Measurements from ENCODE around the gene ABTB2. TPM values are rescaled to one million over a fixed set of nuclear protein-coding genes. Genes with fewer than 3 reads are reported as not detected.

ABTB2 gene
- polyA plus RNA-seq, 1 donor from 2014 or later, result 0.68 TPM

- H3K79me2 ChIP-seq (replicated peaks; ENCODE audit: insufficient read depth, low read length), result no peaks in the 10 kb centered on the region
Observed at GRCh38 chr11:34332524-34332923, 25.3 kb downstream of the ABTB2 start.

DNA sequence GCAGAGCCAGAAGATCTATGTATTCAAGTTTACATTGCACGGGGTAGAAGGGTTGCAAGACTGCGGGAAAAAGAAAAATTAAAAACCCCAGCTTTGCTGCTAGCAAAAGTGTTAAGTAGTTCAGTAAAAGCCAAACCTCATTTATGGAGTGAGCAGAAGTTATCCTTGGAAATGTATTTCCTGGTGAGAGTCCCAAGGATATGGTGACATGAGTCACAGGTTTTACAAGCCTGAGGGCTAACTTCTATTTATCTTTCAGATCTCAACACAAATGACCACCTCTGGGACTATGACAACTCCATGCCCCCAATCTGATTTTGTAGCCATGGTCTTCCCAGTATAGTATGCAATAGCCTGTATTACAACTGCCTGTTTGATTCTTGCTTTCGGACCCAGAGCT, 26.1 kb downstream of the ABTB2 start:
- Histone ChIP-seq H4K20me1 (ENCODE audit: insufficient read depth) (no peaks in the 10 kb centered on the region), H3K27me3 (ENCODE audit: insufficient read depth, low read depth, low read length) (no peaks in the 10 kb centered on the region), H3K36me3 (ENCODE audit: insufficient read depth, low read length) (no peaks in the 10 kb centered on the region), H3K27ac (ENCODE audit: low read length) (no peak overlapping the region), H3K9me2 (ENCODE audit: insufficient read depth, low read length) (no peaks in the 10 kb centered on the region), H3K9ac (ENCODE audit: low read length) (no peak overlapping the region), H2AFZ (ENCODE audit: low read depth, low read length) (no peak overlapping the region), H3K4me2 (ENCODE audit: low read length) (no peak overlapping the region), H3K9me3 (ENCODE audit: low read length) (no peaks in the 10 kb centered on the region), H3K4me3 (ENCODE audit: low read length) (no peak overlapping the region), H3F3A (ENCODE audit: insufficient read depth, low read length, poor library complexity, severe bottlenecking) (no peaks in the 10 kb centered on the region), H3K79me2 (replicated peaks; ENCODE audit: insufficient read depth, low read length) (no peaks in the 10 kb centered on the region)
- no peak for TF ChIP-seq POLR2AphosphoS5 (IDR thresholded peaks at IDR 0.05)
- TF ChIP-seq MXI1 (conservative IDR thresholded peaks at IDR 0.05; ENCODE audit: poor library complexity, severe bottlenecking), result no peak
- no peak for TF ChIP-seq RAD21 (conservative IDR thresholded peaks at IDR 0.05)
- TF ChIP-seq, protein P1, sequence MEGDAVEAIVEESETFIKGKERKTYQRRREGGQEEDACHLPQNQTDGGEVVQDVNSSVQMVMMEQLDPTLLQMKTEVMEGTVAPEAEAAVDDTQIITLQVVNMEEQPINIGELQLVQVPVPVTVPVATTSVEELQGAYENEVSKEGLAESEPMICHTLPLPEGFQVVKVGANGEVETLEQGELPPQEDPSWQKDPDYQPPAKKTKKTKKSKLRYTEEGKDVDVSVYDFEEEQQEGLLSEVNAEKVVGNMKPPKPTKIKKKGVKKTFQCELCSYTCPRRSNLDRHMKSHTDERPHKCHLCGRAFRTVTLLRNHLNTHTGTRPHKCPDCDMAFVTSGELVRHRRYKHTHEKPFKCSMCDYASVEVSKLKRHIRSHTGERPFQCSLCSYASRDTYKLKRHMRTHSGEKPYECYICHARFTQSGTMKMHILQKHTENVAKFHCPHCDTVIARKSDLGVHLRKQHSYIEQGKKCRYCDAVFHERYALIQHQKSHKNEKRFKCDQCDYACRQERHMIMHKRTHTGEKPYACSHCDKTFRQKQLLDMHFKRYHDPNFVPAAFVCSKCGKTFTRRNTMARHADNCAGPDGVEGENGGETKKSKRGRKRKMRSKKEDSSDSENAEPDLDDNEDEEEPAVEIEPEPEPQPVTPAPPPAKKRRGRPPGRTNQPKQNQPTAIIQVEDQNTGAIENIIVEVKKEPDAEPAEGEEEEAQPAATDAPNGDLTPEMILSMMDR (IDR thresholded peaks at IDR 0.05; ENCODE audit: poor library complexity, severe bottlenecking), result no peak
- TF ChIP-seq REST (IDR thresholded peaks at IDR 0.05; ENCODE audit: borderline replicate concordance), result no peak
- TF ChIP-seq EZH2 (IDR thresholded peaks at IDR 0.05; ENCODE audit: borderline replicate concordance, insufficient read depth, low read length, poor library complexity, severe bottlenecking), result no peak
- TF ChIP-seq TAF1 (IDR thresholded peaks at IDR 0.05; ENCODE audit: low read depth), result no peak
- TF ChIP-seq SMC3 (conservative IDR thresholded peaks at IDR 0.05; ENCODE audit: poor library complexity), result no peak
- TF ChIP-seq EP300 (conservative IDR thresholded peaks at IDR 0.05; ENCODE audit: poor library complexity, severe bottlenecking), result no peak

More at GRCh38 chr11:34332524-34332923, 25.3 kb downstream of the ABTB2 start:
- Histone ChIP-seq H3K4me2 (ENCODE audit: low read length) (no peak overlapping the region), H2AFZ (ENCODE audit: low read depth, low read length) (no peak overlapping the region), H4K20me1 (ENCODE audit: insufficient read depth) (no peaks in the 10 kb centered on the region), H3K4me3 (ENCODE audit: low read length) (no peak overlapping the region), H3K9ac (ENCODE audit: low read length) (no peak overlapping the region), H3K9me2 (ENCODE audit: insufficient read depth, low read length) (no peaks in the 10 kb centered on the region), H3K9me3 (ENCODE audit: low read length) (no peaks in the 10 kb centered on the region), H3K27ac (ENCODE audit: low read length) (no peak overlapping the region), H3K36me3 (ENCODE audit: insufficient read depth, low read length) (no peaks in the 10 kb centered on the region), H3F3A (ENCODE audit: insufficient read depth, low read length, poor library complexity, severe bottlenecking) (no peaks in the 10 kb centered on the region), H3K27me3 (ENCODE audit: insufficient read depth, low read depth, low read length) (no peaks in the 10 kb centered on the region)
- TF ChIP-seq POLR2AphosphoS5 (IDR thresholded peaks at IDR 0.05) (no peak), RAD21 (conservative IDR thresholded peaks at IDR 0.05) (no peak), EZH2 (IDR thresholded peaks at IDR 0.05; ENCODE audit: borderline replicate concordance, insufficient read depth, low read length, poor library complexity, severe bottlenecking) (no peak)

DNA sequence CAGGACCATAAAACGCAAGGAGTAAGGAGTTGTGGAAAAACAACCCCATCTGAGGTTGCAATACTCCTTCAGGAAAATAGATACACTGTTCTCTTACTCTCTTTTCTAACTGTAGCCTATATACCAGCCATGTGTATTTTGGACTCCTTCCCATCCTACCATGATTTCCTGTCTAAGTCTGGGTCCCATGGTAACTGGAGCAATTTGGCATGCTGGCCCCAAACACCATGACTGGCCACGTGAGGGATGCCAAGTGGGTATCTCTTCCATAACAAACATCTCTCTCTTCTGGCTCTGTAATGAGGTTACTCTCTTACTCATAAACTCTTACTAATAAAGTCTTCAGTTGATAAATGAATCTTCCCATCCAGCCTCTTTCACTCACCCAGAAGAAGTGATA, 26.5 kb downstream of the ABTB2 start:
- Histone ChIP-seq H3K9ac (ENCODE audit: low read length) (no peak overlapping the region), H3K4me3 (ENCODE audit: low read length) (no peak overlapping the region), H3K79me2 (replicated peaks; ENCODE audit: insufficient read depth, low read length) (no peaks in the 10 kb centered on the region), H3K36me3 (ENCODE audit: insufficient read depth, low read length) (no peaks in the 10 kb centered on the region), H3K9me3 (ENCODE audit: low read length) (no peaks in the 10 kb centered on the region), H3K4me2 (ENCODE audit: low read length) (no peak overlapping the region), H2AFZ (ENCODE audit: low read depth, low read length) (no peak overlapping the region), H3F3A (ENCODE audit: insufficient read depth, low read length, poor library complexity, severe bottlenecking) (no peaks in the 10 kb centered on the region), H4K20me1 (ENCODE audit: insufficient read depth) (no peaks in the 10 kb centered on the region), H3K9me2 (ENCODE audit: insufficient read depth, low read length) (no peaks in the 10 kb centered on the region), H3K27ac (ENCODE audit: low read length) (no peak overlapping the region), H3K27me3 (ENCODE audit: insufficient read depth, low read depth, low read length) (no peaks in the 10 kb centered on the region)
- TF ChIP-seq POLR2AphosphoS5 (IDR thresholded peaks at IDR 0.05) (no peak), EZH2 (IDR thresholded peaks at IDR 0.05; ENCODE audit: borderline replicate concordance, insufficient read depth, low read length, poor library complexity, severe bottlenecking) (no peak), SMC3 (conservative IDR thresholded peaks at IDR 0.05; ENCODE audit: poor library complexity) (no peak), REST (IDR thresholded peaks at IDR 0.05; ENCODE audit: borderline replicate concordance) (no peak), TAF1 (IDR thresholded peaks at IDR 0.05; ENCODE audit: low read depth) (no peak)
- TF ChIP-seq, protein P1 (IDR thresholded peaks at IDR 0.05; ENCODE audit: poor library complexity, severe bottlenecking), result no peak

All from neural cell (in vitro differentiated cells).